Measurements from ENCODE around the gene ITGA11.

GRCh38 chr15:68300115-68300940 is 131.6 kb downstream of the ITGA11 start:
- TF ChIP-seq CTCF (IDR thresholded peaks at IDR 0.05) (no peak), POLR2A (IDR thresholded peaks at IDR 0.05) (no peak)

Data from suprapubic skin (tissue), 3 donors.